ENCODE results near the gene PTH2R.
"Not testable (repeated sequence)": the region's sequence is repeated elsewhere in the genome, so short reads cannot be mapped to it uniquely, and the experiment has no call there.

PTH2R gene

GRCh38 chr2:208406474-208407451 is at the start of gene PTH2R:
Gene PTH2R (plus strand): TSS chr2:208406792. CDS start chr2:208407044, 252 bp downstream.
- peak; percentile 77 for DNase-seq

GRCh38 chr2:208356846-208357574 is 49.6 kb upstream of the PTH2R start:
- no peak for DNase-seq

- no peak for DNase-seq
Observed at GRCh38 chr2:208358758-208359631, 47.6 kb upstream of the PTH2R start.

GRCh38 chr2:208359632-208359986 is 47.0 kb upstream of the PTH2R start:
- no peak for DNase-seq

GRCh38 chr2:208360259-208361076 is 46.1 kb upstream of the PTH2R start:
- DNase-seq = no peak

- no peak for DNase-seq
Observed at GRCh38 chr2:208361077-208361441, 45.5 kb upstream of the PTH2R start.

- no peak for DNase-seq
Observed at GRCh38 chr2:208363485-208363884, 43.1 kb upstream of the PTH2R start.

- no peak for DNase-seq
Observed at GRCh38 chr2:208366215-208367127, 40.1 kb upstream of the PTH2R start.

GRCh38 chr2:208369091-208369490 is 37.5 kb upstream of the PTH2R start:
- no peak for DNase-seq

GRCh38 chr2:208370881-208371633 is 35.5 kb upstream of the PTH2R start:
- no peak for DNase-seq

- DNase-seq = no peak
Observed at GRCh38 chr2:208371634-208371935, 35.0 kb upstream of the PTH2R start.

GRCh38 chr2:208373460-208374089 is 33.0 kb upstream of the PTH2R start:
- DNase-seq = peak; percentile 14

GRCh38 chr2:208375491-208376068 is 31.0 kb upstream of the PTH2R start:
- DNase-seq = no peak

- not testable (repeated sequence) for DNase-seq
Observed at GRCh38 chr2:208377344-208377860, 29.2 kb upstream of the PTH2R start.

GRCh38 chr2:208379192-208379591 is 27.4 kb upstream of the PTH2R start:
- no peak for DNase-seq

- DNase-seq = no peak
Observed at GRCh38 chr2:208384637-208385036, 22.0 kb upstream of the PTH2R start.

GRCh38 chr2:208386541-208386940 is 20.1 kb upstream of the PTH2R start:
- no peak for DNase-seq

GRCh38 chr2:208389940-208390339 is 16.7 kb upstream of the PTH2R start:
- DNase-seq = no peak

GRCh38 chr2:208392300-208392699 is 14.3 kb upstream of the PTH2R start:
- DNase-seq = no peak
